ENCODE measurements around the gene DEFB118. TPM values are rescaled to one million over a fixed set of nuclear protein-coding genes. Genes with fewer than 3 reads are reported as not detected.

DEFB118 gene
- polyA plus RNA-seq, 1 experiment = not detected

GRCh38 chr20:31394900-31395299, 26.5 kb downstream of the DEFB118 start:
- no peak for TF ChIP-seq CTCF (IDR thresholded peaks at IDR 0.05; ENCODE audit: insufficient read depth, low read depth, low read length)
- CTCF ChIA-PET = no interaction called here
- no peak for DNase-seq (ENCODE audit: low read depth)
- Histone ChIP-seq H3K4me3 (ENCODE audit: low read depth, low read length) (no peak overlapping the region), H3K27me3 (ENCODE audit: control insufficient read depth, insufficient read depth, low read length) (no peaks in the 10 kb centered on the region), H3K36me3 (ENCODE audit: control insufficient read depth, insufficient read depth, low read length) (no peaks in the 10 kb centered on the region)
- POLR2A ChIA-PET = no interaction called here

- ChIA-PET CTCF (interaction anchor here (0.5 to 1.4 kb wide), 2 partner anchors 99 to 507 kb away, joined by 3 to 6 read pairs; no protein-coding TSS in a partner anchor), POLR2A (no interaction called here)
These were observed 35.5 kb downstream of the DEFB118 start for GRCh38 chr20:31403886-31404285.

GRCh38 chr20:31406115-31406514, 37.7 kb downstream of the DEFB118 start, which contains the start of gene DEFB121:
DEFB121 (minus strand) TSS chr20:31406215; CDS start chr20:31406152, 63 bp downstream.
- Histone ChIP-seq H3K27me3 (ENCODE audit: control insufficient read depth, insufficient read depth, low read length) (0 out of 2 replicates have a peak, but pooled peaks cover 2% of the 10 kb centered on the region), H3K36me3 (ENCODE audit: control insufficient read depth, insufficient read depth, low read length) (no peaks in the 10 kb centered on the region), H3K4me3 (ENCODE audit: low read depth, low read length) (no peak within 1 kb of the TSS)
- CTCF ChIA-PET = no interaction called here
- no peak for TF ChIP-seq CTCF (IDR thresholded peaks at IDR 0.05; ENCODE audit: insufficient read depth, low read depth, low read length)
- POLR2A ChIA-PET = no interaction called here
- DNase-seq (ENCODE audit: low read depth) = no peak

More at GRCh38 chr20:31403886-31404285, 35.5 kb downstream of the DEFB118 start:
- no peak for DNase-seq (ENCODE audit: low read depth)
- TF ChIP-seq CTCF (IDR thresholded peaks at IDR 0.05; ENCODE audit: insufficient read depth, low read depth, low read length) = no peak
- Histone ChIP-seq H3K4me3 (ENCODE audit: low read depth, low read length) (no peak overlapping the region), H3K27me3 (ENCODE audit: control insufficient read depth, insufficient read depth, low read length) (0 out of 2 replicates have a peak, but pooled peaks cover 2% of the 10 kb centered on the region), H3K36me3 (ENCODE audit: control insufficient read depth, insufficient read depth, low read length) (no peaks in the 10 kb centered on the region)

- TF ChIP-seq CTCF (IDR thresholded peaks at IDR 0.05; ENCODE audit: insufficient read depth, low read depth, low read length) = no peak
- no peak for DNase-seq (ENCODE audit: low read depth)
- CTCF ChIA-PET = no interaction called here
- H3K4me3 ChIP-seq (ENCODE audit: low read depth, low read length) = no peak overlapping the region
- H3K27me3 ChIP-seq (ENCODE audit: control insufficient read depth, insufficient read depth, low read length) = no peaks in the 10 kb centered on the region
- POLR2A ChIA-PET = no interaction called here
- no peaks in the 10 kb centered on the region for H3K36me3 ChIP-seq (ENCODE audit: control insufficient read depth, insufficient read depth, low read length)
These were observed 41.6 kb downstream of the DEFB118 start for GRCh38 chr20:31410011-31410410.

- POLR2A ChIA-PET = no interaction called here
- no peaks in the 10 kb centered on the region for H3K36me3 ChIP-seq (ENCODE audit: control insufficient read depth, insufficient read depth, low read length)
- H3K4me3 ChIP-seq (ENCODE audit: low read depth, low read length) = no peak overlapping the region
- no peak for TF ChIP-seq CTCF (IDR thresholded peaks at IDR 0.05; ENCODE audit: insufficient read depth, low read depth, low read length)
- no peak for DNase-seq (ENCODE audit: low read depth)
- no peaks in the 10 kb centered on the region for H3K27me3 ChIP-seq (ENCODE audit: control insufficient read depth, insufficient read depth, low read length)
- CTCF ChIA-PET = interaction anchor here (0.8 kb wide), 1 partner anchor 89 kb away, joined by 4 read pairs; no protein-coding TSS in a partner anchor
These were observed 46.0 kb downstream of the DEFB118 start for GRCh38 chr20:31414381-31414780.

Measured in BJ (cell line).